H1 (cell line): ENCODE results near the gene MAD2L2. TPM values are rescaled to one million over a fixed set of nuclear protein-coding genes. Genes with fewer than 3 reads are reported as not detected.

Experiments used
- ATF3 ChIP-seq: IDR thresholded peaks from 2 replicates; pipeline ENCODE4 v1.6.1; 2011; ENCODE audit warnings: low read depth, mild to moderate bottlenecking, low read length; ENCODE audit not compliant: insufficient read depth
- BACH1 ChIP-seq: IDR thresholded peaks from 2 replicates; pipeline ENCODE4 v1.6.1; 2012; ENCODE audit warnings: low read length, improper control_type of control experiment
- CHD7 ChIP-seq: fragments of 300-600 bp; sonication (generic); IDR thresholded peaks from 2 replicates; pipeline ENCODE4 v1.7.1; 2012; ENCODE audit warnings: low read length, moderate library complexity, mild to moderate bottlenecking, inconsistent platforms; ENCODE audit not compliant: insufficient replicate concordance
- E2F6 ChIP-seq: IDR thresholded peaks from 2 replicates; pipeline ENCODE4 v1.6.1; 2012; ENCODE audit warnings: inconsistent platforms
- KDM1A ChIP-seq: fragments of 200-600, 300-600 bp; sonication (generic); IDR thresholded peaks from 2 replicates; pipeline ENCODE4 v1.7.1; 2016; ENCODE audit warnings: mild to moderate bottlenecking, low read length, borderline replicate concordance
- MAFK ChIP-seq: IDR thresholded peaks from 2 replicates; pipeline ENCODE4 v1.6.1; 2012; ENCODE audit warnings: low read depth, mild to moderate bottlenecking, improper control_type of control experiment, low read length
- POLR2AphosphoS5 ChIP-seq: IDR thresholded peaks from 2 replicates; pipeline ENCODE4 v1.6.1; 2011; ENCODE audit warnings: low read depth, low read length
- POU5F1 ChIP-seq: IDR thresholded peaks from 2 replicates; pipeline ENCODE4 v1.6.1; 2011; ENCODE audit warnings: low read depth, mild to moderate bottlenecking, low read length, moderate library complexity
- TBP ChIP-seq: IDR thresholded peaks from 2 replicates; pipeline ENCODE4 v1.6.1; 2011; ENCODE audit warnings: low read depth, low read length, improper control_type of control experiment
- polyA plus RNA-seq, 7 experiments: library from polyadenylated mRNA; depleted of rRNA in 3 of 7; stranded (reverse) in 5 of 7; unstranded in 2 of 7; fragments of >200 nt in 5 of 7; fragments of 200-250 nt in 2 of 7; gene quantifications; 1 replicate in 5 of 7; 2 replicates in 1 of 7; 4 replicates in 1 of 7; pipeline versions ENCODE4 v1.2.1 to v1.2.3, GENCODE V29; 2011 to 2013; ENCODE audit warnings: missing spikeins in 2 of 7, mixed read lengths in 2 of 7
- total RNA-seq: library from RNA; stranded (reverse); fragmentation: NEBNext Ultra II Directional; extraction: Animal tissue kit (Norgen Biotek cat#: 25700); gene quantifications from 2 replicates; pipeline ENCODE4 v1.2.1, GENCODE V29; 2021

MAD2L2 gene
- total and polyA plus RNA-seq, 2 of the 8 experiments (the other 6 are each of a cell fraction or from before 2014, with no cell fraction given): 310 to 469 TPM

- TF ChIP-seq ATF3 (no peak), TBP (no peak), CHD7 (no peak), E2F6 (no peak), MAFK (no peak), POLR2AphosphoS5 (no peak), KDM1A (no peak), POU5F1 (no peak), BACH1 (no peak)
These were observed 22.6 kb upstream of the MAD2L2 start (continued) for GRCh38 chr1:11703357-11704193.
